Thyroid gland (tissue), 4 donors: ENCODE measurements around the gene ALDH1L1.

Source experiments
- CTCF ChIP-seq, 6 experiments: fragments of 200-600 bp in 3 of 6; fragments of 450-650 bp in 3 of 6; sonication (generic) in 3 of 6; IDR thresholded peaks; one replicate each; pipeline ENCODE4 v1.5.1; 2016 to 2019; ENCODE audit warnings: antibody characterized with exemption in 6 of 6, mild to moderate bottlenecking in 2 of 6, inconsistent platforms in 1 of 6, moderate library complexity in 1 of 6
- POLR2A ChIP-seq, 2 donors: fragments of 450-650 bp; IDR thresholded peaks; one replicate each; pipeline ENCODE4 v1.6.1; 2017; ENCODE audit warnings: antibody characterized with exemption in 2 of 2, mild to moderate bottlenecking in 2 of 2, moderate library complexity in 1 of 2

DNA sequence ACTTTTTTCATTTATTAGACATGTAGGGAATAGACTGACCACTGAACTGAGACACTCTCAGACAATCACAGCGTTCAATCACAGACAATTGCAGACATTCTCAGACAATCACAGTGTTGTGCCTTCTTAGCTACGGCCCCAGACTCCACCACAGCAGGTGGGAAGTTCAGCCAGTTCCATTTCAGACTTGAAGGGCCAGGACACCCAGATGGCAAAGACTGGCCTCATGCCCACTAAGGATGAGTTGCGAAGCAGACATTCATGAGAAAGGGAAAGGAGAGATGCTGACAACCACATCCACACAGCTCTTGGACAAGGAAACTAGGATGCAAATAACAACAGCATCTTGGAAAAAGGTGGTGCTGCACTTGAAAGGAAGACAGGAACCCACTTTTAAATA is 21.9 kb upstream of the ALDH1L1 start:
- no peak for TF ChIP-seq CTCF (IDR thresholded peaks at IDR 0.05)
- no peak for TF ChIP-seq POLR2A (IDR thresholded peaks at IDR 0.05)
